ENCODE data around the gene TUBGCP2. TPM values are rescaled to one million over a fixed set of nuclear protein-coding genes. Genes with fewer than 3 reads are reported as not detected.
"Not testable (repeated sequence)": the region's sequence is repeated elsewhere in the genome, so short reads cannot be mapped to it uniquely, and the experiment has no call there.

Gene TUBGCP2
- total RNA-seq, 2 experiments from 2014 or later = 52.3 to 58.2 TPM

GRCh38 chr10:133326745-133327650, 18.3 kb upstream of the TUBGCP2 start:
- H3K4me1 Mint-ChIP-seq = peaks cover 11% of the 10 kb centered on the region
- ChIA-PET CTCF (interaction anchor here (0.8 to 3.0 kb wide), 2 partner anchors 111 to 183 kb away, joined by 4 to 18 read pairs; no protein-coding TSS in a partner anchor), POLR2A (no interaction called here)
- H3K27me3 Mint-ChIP-seq = peaks cover 53% of the 10 kb centered on the region
- no peaks in the 10 kb centered on the region for H3K9me3 Mint-ChIP-seq
- H3K36me3 Mint-ChIP-seq (ENCODE audit: low read depth) = no peaks in the 10 kb centered on the region
- H3K27ac Mint-ChIP-seq = no peak overlapping the region
- DNase-seq = no peak
- no peak overlapping the region for H3K4me3 Mint-ChIP-seq

GRCh38 chr10:133326223-133326551, 17.5 kb upstream of the TUBGCP2 start:
- POLR2A ChIA-PET = no interaction called here
- no peak overlapping the region for H3K27ac Mint-ChIP-seq
- CTCF ChIA-PET = no interaction called here
- H3K36me3 Mint-ChIP-seq (ENCODE audit: low read depth) = no peaks in the 10 kb centered on the region
- no peak for DNase-seq
- H3K27me3 Mint-ChIP-seq = peaks cover 45% of the 10 kb centered on the region
- H3K9me3 Mint-ChIP-seq = no peaks in the 10 kb centered on the region
- H3K4me3 Mint-ChIP-seq = no peak overlapping the region
- H3K4me1 Mint-ChIP-seq = peaks cover 11% of the 10 kb centered on the region

- no peaks in the 10 kb centered on the region for H3K9me3 Mint-ChIP-seq
- H3K4me3 Mint-ChIP-seq = no peak overlapping the region
- H3K27me3 Mint-ChIP-seq = peaks cover 39% of the 10 kb centered on the region
- DNase-seq = no peak
- ChIA-PET POLR2A (no interaction called here), CTCF (no interaction called here)
- no peaks in the 10 kb centered on the region for H3K36me3 Mint-ChIP-seq (ENCODE audit: low read depth)
- no peak overlapping the region for H3K27ac Mint-ChIP-seq
- H3K4me1 Mint-ChIP-seq = peaks cover 11% of the 10 kb centered on the region
These were observed 17.0 kb upstream of the TUBGCP2 start for GRCh38 chr10:133325440-133326222.

- H3K27ac Mint-ChIP-seq = no peak overlapping the region
- DNase-seq = no peak
- peaks cover 3% of the 10 kb centered on the region for H3K9me3 Mint-ChIP-seq
- ChIA-PET POLR2A (no interaction called here), CTCF (interaction anchor here (1.0 to 1.2 kb wide), 2 partner anchors 10 to 17 kb away, joined by 5 to 6 read pairs; no protein-coding TSS in a partner anchor)
- no peaks in the 10 kb centered on the region for H3K36me3 Mint-ChIP-seq (ENCODE audit: low read depth)
- H3K4me1 Mint-ChIP-seq = peaks cover 9% of the 10 kb centered on the region
- no peak overlapping the region for H3K4me3 Mint-ChIP-seq
- peaks cover 40% of the 10 kb centered on the region for H3K27me3 Mint-ChIP-seq
These were observed 16.2 kb upstream of the TUBGCP2 start for GRCh38 chr10:133324857-133325260.

GRCh38 chr10:133324198-133324792, 15.6 kb upstream of the TUBGCP2 start:
- H3K4me1 Mint-ChIP-seq = peaks cover 8% of the 10 kb centered on the region
- no peaks in the 10 kb centered on the region for H3K36me3 Mint-ChIP-seq (ENCODE audit: low read depth)
- H3K4me3 Mint-ChIP-seq = no peak overlapping the region
- ChIA-PET CTCF (interaction anchor here (1.0 to 1.2 kb wide), 2 partner anchors 9 to 16 kb away, joined by 5 to 6 read pairs; no protein-coding TSS in a partner anchor), POLR2A (interaction anchor here (1.0 kb wide), 1 partner anchor 17 kb away, joined by 3 read pairs; no protein-coding TSS in a partner anchor)
- peaks cover 39% of the 10 kb centered on the region for H3K27me3 Mint-ChIP-seq
- DNase-seq = peak; percentile 64
- peaks cover 3% of the 10 kb centered on the region for H3K9me3 Mint-ChIP-seq
- no peak overlapping the region for H3K27ac Mint-ChIP-seq

- not testable (repeated sequence) for H3K27ac Mint-ChIP-seq, H3K4me3 Mint-ChIP-seq
- H3K4me1 Mint-ChIP-seq = peaks cover 15% of the 10 kb centered on the region
These were observed 13.5 kb upstream of the TUBGCP2 start for GRCh38 chr10:133322064-133322709.

GRCh38 chr10:133320852-133321422, 12.3 kb upstream of the TUBGCP2 start:
- H3K36me3 Mint-ChIP-seq (ENCODE audit: low read depth); POLR2A ChIA-PET; H3K9me3 Mint-ChIP-seq; DNase-seq; H3K27ac Mint-ChIP-seq; H3K4me3 Mint-ChIP-seq: not testable (repeated sequence)
- H3K27me3 Mint-ChIP-seq = peaks cover 15% of the 10 kb centered on the region
- H3K4me1 Mint-ChIP-seq = peaks cover 20% of the 10 kb centered on the region
- CTCF ChIA-PET = interaction anchor here (0.7 to 1.7 kb wide), 3 partner anchors 9 to 26 kb away, joined by 4 to 11 read pairs (median 4); no protein-coding TSS in a partner anchor

More at GRCh38 chr10:133322064-133322709, 13.5 kb upstream of the TUBGCP2 start:
- DNase-seq; H3K36me3 Mint-ChIP-seq (ENCODE audit: low read depth); POLR2A ChIA-PET; H3K9me3 Mint-ChIP-seq: not testable (repeated sequence)
- H3K27me3 Mint-ChIP-seq = peaks cover 27% of the 10 kb centered on the region
- CTCF ChIA-PET = interaction anchor here (1.7 kb wide), 1 partner anchor 7 kb away, joined by 11 read pairs; no protein-coding TSS in a partner anchor

GRCh38 chr10:133318494-133319127, 9.9 kb upstream of the TUBGCP2 start:
- H3K4me1 Mint-ChIP-seq = peaks cover 15% of the 10 kb centered on the region
- ChIA-PET CTCF (interaction anchor here (0.6 to 0.7 kb wide), 2 partner anchors 11 to 16 kb away, joined by 3 read pairs; no protein-coding TSS in a partner anchor), POLR2A (no interaction called here)

GRCh38 chr10:133316732-133317131, 8.1 kb upstream of the TUBGCP2 start:
- H3K27ac Mint-ChIP-seq = no peak overlapping the region
- H3K27me3 Mint-ChIP-seq = peaks cover 10% of the 10 kb centered on the region
- no peak overlapping the region for H3K4me3 Mint-ChIP-seq
- peaks cover 3% of the 10 kb centered on the region for H3K9me3 Mint-ChIP-seq
- POLR2A ChIA-PET = no interaction called here
- H3K36me3 Mint-ChIP-seq (ENCODE audit: low read depth) = peaks cover 7% of the 10 kb centered on the region
- peaks cover 15% of the 10 kb centered on the region for H3K4me1 Mint-ChIP-seq
- DNase-seq = no peak
- CTCF ChIA-PET = interaction anchor here (1.3 kb wide), 1 partner anchor 13 kb away, joined by 6 read pairs; no protein-coding TSS in a partner anchor

More at GRCh38 chr10:133318494-133319127, 9.9 kb upstream of the TUBGCP2 start:
- peak; percentile 75 for DNase-seq
- H3K36me3 Mint-ChIP-seq (ENCODE audit: low read depth) = no peaks in the 10 kb centered on the region
- H3K27me3 Mint-ChIP-seq = peaks cover 12% of the 10 kb centered on the region
- H3K4me3 Mint-ChIP-seq = peak overlapping the region; percentile 54
- no peak overlapping the region for H3K27ac Mint-ChIP-seq
- peaks cover 3% of the 10 kb centered on the region for H3K9me3 Mint-ChIP-seq

GRCh38 chr10:133316266-133316665, 7.6 kb upstream of the TUBGCP2 start:
- ChIA-PET CTCF (interaction anchor here (1.3 to 1.9 kb wide), 2 partner anchors 13 to 173 kb away, joined by 6 to 9 read pairs; no protein-coding TSS in a partner anchor), POLR2A (no interaction called here)
- Mint-ChIP-seq H3K36me3 (ENCODE audit: low read depth) (peaks cover 7% of the 10 kb centered on the region), H3K9me3 (peaks cover 3% of the 10 kb centered on the region), H3K4me3 (no peak overlapping the region), H3K27ac (no peak overlapping the region), H3K27me3 (peaks cover 10% of the 10 kb centered on the region), H3K4me1 (peaks cover 15% of the 10 kb centered on the region)
- DNase-seq = no peak

- DNase-seq = no peak
- Mint-ChIP-seq H3K4me1 (peaks cover 15% of the 10 kb centered on the region), H3K4me3 (no peak overlapping the region), H3K27me3 (peaks cover 10% of the 10 kb centered on the region), H3K27ac (no peak overlapping the region), H3K9me3 (peaks cover 3% of the 10 kb centered on the region), H3K36me3 (ENCODE audit: low read depth) (peaks cover 8% of the 10 kb centered on the region)
- ChIA-PET POLR2A (no interaction called here), CTCF (interaction anchor here (1.0 to 1.9 kb wide), 4 partner anchors 9 to 172 kb away, joined by 3 to 9 read pairs (median 6); no protein-coding TSS in a partner anchor)
These were observed 7.2 kb upstream of the TUBGCP2 start for GRCh38 chr10:133315847-133316246.
